ENCODE results near the gene NKD1.
A peak's percentile ranks its signal among the peaks of the same experiment; 100 is the strongest.

Gene NKD1

GRCh38 chr16:50679676-50680555 is 131.7 kb downstream of the NKD1 start:
- DNase-seq = no peak

- no peak for DNase-seq
Measured at GRCh38 chr16:50680556-50680893, 132.3 kb downstream of the NKD1 start.

GRCh38 chr16:50681021-50681885 is 133.1 kb downstream of the NKD1 start, which contains the start of gene SNX20:
Gene SNX20, minus strand, starts transcription at chr16:50681312. Its CDS starts 3,786 bp downstream, at chr16:50677526.
- peak; percentile 91 for DNase-seq

- peak; percentile 94 for DNase-seq
Measured at GRCh38 chr16:50683689-50684374, 135.6 kb downstream of the NKD1 start.

- peak; percentile 88 for DNase-seq
Measured at GRCh38 chr16:50684823-50685461, 136.7 kb downstream of the NKD1 start.

- DNase-seq = peak; percentile 82
Measured at GRCh38 chr16:50685462-50686063, 137.4 kb downstream of the NKD1 start.

GRCh38 chr16:50688083-50688482 is 139.9 kb downstream of the NKD1 start:
- no peak for DNase-seq

GRCh38 chr16:50688867-50689266 is 140.7 kb downstream of the NKD1 start:
- peak; percentile 95 for DNase-seq

- no peak for DNase-seq
Measured at GRCh38 chr16:50690177-50690576, 142.0 kb downstream of the NKD1 start.

GRCh38 chr16:50692644-50692998 is 144.4 kb downstream of the NKD1 start:
- no peak for DNase-seq

GRCh38 chr16:50692999-50693781 is 145.0 kb downstream of the NKD1 start, which contains the start of gene NOD2:
Gene NOD2, plus strand, starts transcription at chr16:50693606. Its CDS starts 5,890 bp downstream, at chr16:50699496.
- peak; percentile 64 for DNase-seq

GRCh38 chr16:50694206-50694605 is 146.0 kb downstream of the NKD1 start:
- no peak for DNase-seq

GRCh38 chr16:50695017-50696000 is 147.1 kb downstream of the NKD1 start:
- peak; percentile 96 for DNase-seq

GRCh38 chr16:50696126-50696525 is 147.9 kb downstream of the NKD1 start:
- no peak for DNase-seq

GRCh38 chr16:50696575-50697420 is 148.6 kb downstream of the NKD1 start:
- peak; percentile 99 for DNase-seq

GRCh38 chr16:50697421-50697715 is 149.2 kb downstream of the NKD1 start:
- no peak for DNase-seq

- peak; percentile 97 for DNase-seq
Measured at GRCh38 chr16:50697881-50698767, 149.9 kb downstream of the NKD1 start.
